Measurements from ENCODE around the gene LRRC70. TPM values are rescaled to one million over a fixed set of nuclear protein-coding genes. Genes with fewer than 3 reads are reported as not detected.

The LRRC70 gene
- total RNA-seq, 2 donors from 2014 or later = 0.36 to 3.1 TPM

- Histone ChIP-seq H3K9me3 (no peaks in the 10 kb centered on the region), H3K4me3 (no peak overlapping the region), H3K36me3 (no peaks in the 10 kb centered on the region), H3K4me1 (replicated peaks) (no peaks in the 10 kb centered on the region), H3K27me3 (replicated peaks; ENCODE audit: insufficient read depth) (no peaks in the 10 kb centered on the region), H3K27ac (no peak overlapping the region)
- no peak for TF ChIP-seq CTCF (IDR thresholded peaks at IDR 0.05)
- TF ChIP-seq POLR2AphosphoS5 (IDR thresholded peaks at IDR 0.05) = no peak
- no peak for TF ChIP-seq POLR2A (IDR thresholded peaks at IDR 0.05)
- no peak for DNase-seq (ENCODE audit: low spot score)
- intact Hi-C loops (cut with DNase I) = no loop called here
- WGBS = 99% methylated on average over 4 of the region's 4 CpGs
Measured at GRCh38 chr5:62568143-62568542, 10.5 kb upstream of the LRRC70 start.

- DNase-seq (ENCODE audit: low spot score) = no peak
- H3K9me3 ChIP-seq = no peaks in the 10 kb centered on the region
- H3K4me3 ChIP-seq = no peak overlapping the region
- H3K27me3 ChIP-seq (replicated peaks; ENCODE audit: insufficient read depth) = no peaks in the 10 kb centered on the region
- H3K27ac ChIP-seq = no peak overlapping the region
- no peaks in the 10 kb centered on the region for H3K36me3 ChIP-seq
- H3K4me1 ChIP-seq (replicated peaks) = no peaks in the 10 kb centered on the region
- 79% methylated on average over 2 of the region's 2 CpGs for WGBS
- TF ChIP-seq CTCF (IDR thresholded peaks at IDR 0.05) = no peak
- TF ChIP-seq POLR2AphosphoS5 (IDR thresholded peaks at IDR 0.05) = no peak
- TF ChIP-seq POLR2A (IDR thresholded peaks at IDR 0.05) = no peak
- intact Hi-C loops (cut with DNase I) = no loop called here
Measured at GRCh38 chr5:62568800-62569432, 9.7 kb upstream of the LRRC70 start.

- no peak overlapping the region for H3K4me3 ChIP-seq
- TF ChIP-seq CTCF (IDR thresholded peaks at IDR 0.05) (no peak), POLR2A (IDR thresholded peaks at IDR 0.05) (no peak), POLR2AphosphoS5 (IDR thresholded peaks at IDR 0.05) (no peak)
- H3K9me3 ChIP-seq = no peaks in the 10 kb centered on the region
- H3K27me3 ChIP-seq (replicated peaks; ENCODE audit: insufficient read depth) = no peaks in the 10 kb centered on the region
- H3K27ac ChIP-seq = no peak overlapping the region
- intact Hi-C loops (cut with DNase I) = no loop called here
- 67% methylated on average over 1 of the region's 1 CpG for WGBS
- no peaks in the 10 kb centered on the region for H3K4me1 ChIP-seq (replicated peaks)
- no peak for DNase-seq (ENCODE audit: low spot score)
- no peaks in the 10 kb centered on the region for H3K36me3 ChIP-seq
Measured at GRCh38 chr5:62569470-62569869, 9.1 kb upstream of the LRRC70 start.

- Histone ChIP-seq H3K9me3 (no peaks in the 10 kb centered on the region), H3K36me3 (no peaks in the 10 kb centered on the region), H3K27ac (no peak overlapping the region), H3K4me3 (no peak overlapping the region), H3K4me1 (replicated peaks) (no peaks in the 10 kb centered on the region), H3K27me3 (replicated peaks; ENCODE audit: insufficient read depth) (no peaks in the 10 kb centered on the region)
- intact Hi-C loops (cut with DNase I) = no loop called here
- 94% methylated on average over 9 of the region's 9 CpGs for WGBS
- DNase-seq (ENCODE audit: low spot score) = no peak
- no peak for TF ChIP-seq POLR2A (IDR thresholded peaks at IDR 0.05)
- no peak for TF ChIP-seq CTCF (IDR thresholded peaks at IDR 0.05)
Measured at GRCh38 chr5:62572918-62573514, 5.6 kb upstream of the LRRC70 start.

- Histone ChIP-seq H3K4me3 (no peak overlapping the region), H3K9me3 (no peaks in the 10 kb centered on the region), H3K36me3 (no peaks in the 10 kb centered on the region), H3K27me3 (replicated peaks; ENCODE audit: insufficient read depth) (no peaks in the 10 kb centered on the region), H3K4me1 (replicated peaks) (no peaks in the 10 kb centered on the region), H3K27ac (no peak overlapping the region)
- WGBS = 88% methylated on average over 2 of the region's 2 CpGs
- DNase-seq (ENCODE audit: low spot score) = no peak
- no peak for TF ChIP-seq CTCF (IDR thresholded peaks at IDR 0.05)
- TF ChIP-seq POLR2A (IDR thresholded peaks at IDR 0.05) = no peak
- no peak for TF ChIP-seq POLR2AphosphoS5 (IDR thresholded peaks at IDR 0.05)
- intact Hi-C loops (cut with DNase I) = no loop called here
Measured at GRCh38 chr5:62574599-62574998, 4.0 kb upstream of the LRRC70 start.
